Neuronal stem cell (in vitro differentiated cells): Measurements from ENCODE around the gene OSMR.
"Not testable (repeated sequence)": the region's sequence is repeated elsewhere in the genome, so short reads cannot be mapped to it uniquely, and the experiment has no call there.

Source experiments
- DNase-seq: peaks from one replicate; pipeline ENCODE4 v3.0.0-alpha.2; 2013; ENCODE audit warnings: low spot score
- H2AFZ ChIP-seq: one replicate; pipeline ENCODE4 v1.6.1; 2013; ENCODE audit warnings: mild to moderate bottlenecking, low read length, inconsistent platforms
- H2AK5ac ChIP-seq: 2 replicates; pipeline ENCODE4 v1.6.1; 2013; ENCODE audit warnings: low read depth, mild to moderate bottlenecking, inconsistent platforms, low read length, moderate library complexity, mixed read lengths
- H2BK120ac ChIP-seq: 2 replicates; pipeline ENCODE4 v1.6.1; 2013; ENCODE audit warnings: low read depth, mild to moderate bottlenecking, inconsistent platforms, low read length, moderate library complexity, mixed read lengths
- H2BK12ac ChIP-seq: one replicate; pipeline ENCODE4 v1.6.1; 2013; ENCODE audit warnings: low read length, inconsistent platforms
- H2BK15ac ChIP-seq: 2 replicates; pipeline ENCODE4 v1.6.1; 2013; ENCODE audit warnings: mild to moderate bottlenecking, low read length, inconsistent platforms, mixed read lengths
- H2BK5ac ChIP-seq: one replicate; pipeline ENCODE4 v1.6.1; 2013; ENCODE audit warnings: inconsistent platforms, mild to moderate bottlenecking, low read length, moderate library complexity
- H3K14ac ChIP-seq: one replicate; pipeline ENCODE4 v1.6.1; 2013; ENCODE audit warnings: low read length, inconsistent platforms
- H3K18ac ChIP-seq: 2 replicates; pipeline ENCODE4 v1.6.1; 2013; ENCODE audit warnings: low read length, inconsistent platforms
- H3K23ac ChIP-seq: 2 replicates; pipeline ENCODE4 v1.6.1; 2013; ENCODE audit warnings: low read depth, mild to moderate bottlenecking, mixed read lengths, low read length, inconsistent platforms; ENCODE audit not compliant: poor library complexity
- H3K27ac ChIP-seq: replicated peaks from 3 replicates; pipeline ENCODE4 v1.5.1; 2013; ENCODE audit warnings: low read length, inconsistent platforms
- H3K27me3 ChIP-seq, 3 experiments: 2 replicates each; pipeline ENCODE4 v1.6.1; 2013; ENCODE audit warnings: low read length in 3 of 3, mild to moderate bottlenecking in 2 of 3, inconsistent platforms in 1 of 3, low read depth in 1 of 3, mixed read lengths in 1 of 3, moderate library complexity in 1 of 3; ENCODE audit not compliant: control insufficient read depth in 3 of 3, insufficient read depth in 3 of 3
- H3K36me3 ChIP-seq, 2 donors: replicated peaks in 1 of 2; 2 replicates each; pipeline ENCODE4 v1.6.1; 2013; ENCODE audit warnings: low read length in 2 of 2; ENCODE audit not compliant: control insufficient read depth in 2 of 2, insufficient read depth in 2 of 2
- H3K4ac ChIP-seq: 2 replicates; pipeline ENCODE4 v1.6.1; 2013; ENCODE audit warnings: inconsistent platforms, mild to moderate bottlenecking, low read length, moderate library complexity
- H3K4me1 ChIP-seq, 2 donors: 1 replicate in 1 of 2; 2 replicates in 1 of 2; pipeline ENCODE4 v1.6.1; 2013; ENCODE audit warnings: low read length in 2 of 2, low read depth in 1 of 2; ENCODE audit not compliant: control insufficient read depth in 2 of 2, insufficient read depth in 1 of 2
- H3K4me2 ChIP-seq: one replicate; pipeline ENCODE4 v1.6.1; 2013; ENCODE audit warnings: mild to moderate bottlenecking, low read length, inconsistent platforms; ENCODE audit not compliant: insufficient read depth, poor library complexity, severe bottlenecking
- H3K4me3 ChIP-seq, 2 donors: 2 replicates each; pipeline ENCODE4 v1.5.1; 2013; ENCODE audit warnings: low read length in 2 of 2, mild to moderate bottlenecking in 2 of 2, inconsistent platforms in 1 of 2, moderate library complexity in 1 of 2
- H3K79me1 ChIP-seq: one replicate; pipeline ENCODE4 v1.6.1; 2013; ENCODE audit warnings: low read depth, mild to moderate bottlenecking, inconsistent platforms, low read length, moderate library complexity
- H3K9ac ChIP-seq: one replicate; pipeline ENCODE4 v1.6.1; 2013; ENCODE audit warnings: mild to moderate bottlenecking, low read depth, low read length, inconsistent platforms; ENCODE audit not compliant: poor library complexity
- H3K9me3 ChIP-seq, 2 donors: replicated peaks in 1 of 2; 2 replicates each; pipeline versions ENCODE3 to v1.6.1; 2013; ENCODE audit warnings: low read length in 2 of 2, mild to moderate bottlenecking in 2 of 2, inconsistent platforms in 1 of 2, low read depth in 1 of 2, mixed read lengths in 1 of 2, moderate library complexity in 1 of 2; ENCODE audit not compliant: control insufficient read depth in 2 of 2, insufficient read depth in 1 of 2
- H4K8ac ChIP-seq: one replicate; pipeline ENCODE4 v1.6.1; 2013; ENCODE audit warnings: low read depth, mild to moderate bottlenecking, inconsistent platforms, low read length, moderate library complexity
- H4K91ac ChIP-seq: one replicate; pipeline ENCODE4 v1.6.1; 2013; ENCODE audit warnings: low read length, low read depth, mild to moderate bottlenecking, inconsistent platforms; ENCODE audit not compliant: poor library complexity
- WGBS, 2 donors: extraction: QIAGEN DNeasy Blood & Tissue Kit; methylation state at CpG; one replicate each; pipeline ENCODE4 v1.1.7; 2013; ENCODE audit warnings: missing lambda C conversion rate in 2 of 2, mixed read lengths in 1 of 2; ENCODE audit not compliant: insufficient read length in 2 of 2, insufficient replicate concordance in 1 of 2; ENCODE audit errors: extremely low coverage in 2 of 2; 5-methylcytosine and 5-hydroxymethylcytosine counted together

The OSMR gene

GRCh38 chr5:38854907-38855306, 9.1 kb downstream of the OSMR start:
- Histone ChIP-seq H3K18ac (no peak overlapping the region), H2BK120ac (no peak overlapping the region), H2BK12ac (no peak overlapping the region), H3K4me2 (no peak overlapping the region), H3K27me3 (no peaks in the 10 kb centered on the region), H2AFZ (no peak overlapping the region), H3K9me3 (peaks cover 0 to 3% of the 10 kb centered on the region in 2 donors), H3K4me1 (no peaks in the 10 kb centered on the region), H3K14ac (peak overlapping the region; percentile 17), H3K36me3 (no peaks in the 10 kb centered on the region), H3K79me1 (no peaks in the 10 kb centered on the region), H4K91ac (no peak overlapping the region), H2BK15ac (no peak overlapping the region), H3K4me3 (no peak overlapping the region), H3K23ac (peak overlapping the region; percentile 55), H3K9ac (no peak overlapping the region), H3K4ac (no peak overlapping the region), H4K8ac (no peak overlapping the region), H2BK5ac (no peak overlapping the region), H2AK5ac (no peak overlapping the region), H3K27ac (no peak overlapping the region)
- DNase-seq = no peak
- no CpG with 5 or more reads among the region's 7 CpGs for WGBS, 2 donors

DNA sequence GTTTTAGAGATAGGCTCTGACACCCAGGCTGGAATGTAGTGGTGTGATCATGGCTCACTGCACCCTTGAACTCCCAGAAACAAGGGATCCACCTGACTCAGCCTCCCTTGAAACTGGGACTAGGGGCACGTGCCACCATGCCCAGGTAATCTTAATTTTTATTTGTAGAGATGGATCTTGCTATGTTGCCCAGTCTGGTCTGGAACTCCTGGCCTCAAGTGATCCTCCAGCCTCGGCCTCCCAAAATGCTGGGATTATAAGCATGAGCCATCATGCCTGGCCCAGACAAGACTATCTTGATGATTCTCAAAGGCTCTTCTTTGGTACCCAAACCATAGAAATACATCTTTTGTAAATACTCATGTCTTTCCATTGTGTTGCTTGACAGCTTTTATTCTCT, 10.8 kb downstream of the OSMR start:
- no peak for DNase-seq
- Histone ChIP-seq H4K8ac (no peak overlapping the region), H2AK5ac (no peak overlapping the region), H3K36me3 (no peaks in the 10 kb centered on the region), H3K79me1 (no peaks in the 10 kb centered on the region), H2BK120ac (no peak overlapping the region), H3K27ac (no peak overlapping the region), H3K4me1 (no peaks in the 10 kb centered on the region), H3K23ac (no peak overlapping the region), H3K9ac (no peak overlapping the region), H3K14ac (no peak overlapping the region), H2AFZ (no peak overlapping the region), H3K9me3 (no peaks in the 10 kb centered on the region), H2BK15ac (no peak overlapping the region), H3K4ac (no peak overlapping the region), H3K4me3 (no peak overlapping the region), H2BK5ac (no peak overlapping the region), H3K4me2 (no peak overlapping the region), H3K18ac (no peak overlapping the region), H3K27me3 (no peaks in the 10 kb centered on the region), H2BK12ac (no peak overlapping the region), H4K91ac (no peak overlapping the region)
- no CpG with 5 or more reads among the region's 2 CpGs for WGBS, 2 donors

GRCh38 chr5:38858839-38859238, 13.0 kb downstream of the OSMR start:
- no peak overlapping the region for H3K4ac ChIP-seq
- H3K27ac ChIP-seq = no peak overlapping the region
- H3K79me1 ChIP-seq = no peaks in the 10 kb centered on the region
- H3K27me3 ChIP-seq = no peaks in the 10 kb centered on the region
- peaks cover 0 to under 1% of the 10 kb centered on the region in 2 donors for H3K9me3 ChIP-seq
- no peak overlapping the region for H2BK120ac ChIP-seq
- H2BK12ac ChIP-seq = no peak overlapping the region
- no peak overlapping the region for H3K18ac ChIP-seq
- no peak overlapping the region for H2AFZ ChIP-seq
- no peak overlapping the region for H3K14ac ChIP-seq
- no peaks in the 10 kb centered on the region for H3K36me3 ChIP-seq
- no peak overlapping the region for H3K4me2 ChIP-seq
- no peak overlapping the region for H2BK15ac ChIP-seq
- no peak overlapping the region for H4K8ac ChIP-seq
- no peak overlapping the region for H2AK5ac ChIP-seq
- no peak overlapping the region for H3K9ac ChIP-seq
- H3K23ac ChIP-seq = no peak overlapping the region
- no peaks in the 10 kb centered on the region for H3K4me1 ChIP-seq
- no CpG with 5 or more reads among the region's 3 CpGs for WGBS, 2 donors
- H3K4me3 ChIP-seq = no peak overlapping the region
- H2BK5ac ChIP-seq = no peak overlapping the region
- H4K91ac ChIP-seq = no peak overlapping the region
- no peak for DNase-seq

- H3K4me2 ChIP-seq, H2BK5ac ChIP-seq, H3K27me3 ChIP-seq, DNase-seq, H3K36me3 ChIP-seq, H3K79me1 ChIP-seq, H3K23ac ChIP-seq, H3K4me3 ChIP-seq, H3K4me1 ChIP-seq, H2BK12ac ChIP-seq, H3K27ac ChIP-seq, H4K8ac ChIP-seq, H3K18ac ChIP-seq, H2AK5ac ChIP-seq, H3K4ac ChIP-seq, H3K14ac ChIP-seq, H2BK15ac ChIP-seq, H3K9me3 ChIP-seq, H4K91ac ChIP-seq, H2AFZ ChIP-seq, H3K9ac ChIP-seq, H2BK120ac ChIP-seq: not testable (repeated sequence)
- no CpG with 5 or more reads among the region's 64 CpGs for WGBS, 2 donors
Observed at GRCh38 chr5:38861986-38862770, 16.4 kb downstream of the OSMR start.
